Dedifferentiated amniotic fluid mesenchymal stem cell (primary cell): ENCODE results near the gene SERPINA4.
"Not testable (repeated sequence)": the region's sequence is repeated elsewhere in the genome, so short reads cannot be mapped to it uniquely, and the experiment has no call there.

Source experiments
- DNase-seq: peaks from one replicate; pipeline ENCODE4 v3.0.0-alpha.2; 2016; ENCODE audit errors: extremely low spot score

The SERPINA4 gene

GRCh38 chr14:94569381-94570001, 8.2 kb downstream of the SERPINA4 start:
- DNase-seq, result no peak

GRCh38 chr14:94570002-94570400, 8.8 kb downstream of the SERPINA4 start:
- no peak for DNase-seq

- DNase-seq, result no peak
Observed at GRCh38 chr14:94570440-94570839, 9.2 kb downstream of the SERPINA4 start.

DNA sequence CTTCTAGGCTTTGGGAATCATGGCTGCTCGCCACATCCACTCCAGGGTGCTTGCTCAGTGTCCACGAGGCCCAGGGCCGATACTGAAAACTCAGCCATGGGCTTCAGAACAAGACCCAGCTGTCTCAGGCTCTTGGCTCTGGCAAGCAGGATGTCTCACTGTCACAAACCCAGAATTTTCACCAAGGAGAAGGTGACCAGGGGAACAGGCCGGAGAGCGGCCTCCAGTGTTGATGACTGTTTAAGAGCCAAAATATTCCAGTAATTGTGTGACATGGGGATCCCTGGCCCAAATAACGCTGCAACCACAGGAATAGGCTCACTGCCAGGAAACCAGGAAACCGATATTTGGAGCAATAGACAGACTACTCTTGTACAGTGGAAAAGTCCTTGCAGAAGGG, 10.2 kb downstream of the SERPINA4 start:
- no peak for DNase-seq

- no peak for DNase-seq
Observed at GRCh38 chr14:94571950-94572349, 10.7 kb downstream of the SERPINA4 start.

DNA sequence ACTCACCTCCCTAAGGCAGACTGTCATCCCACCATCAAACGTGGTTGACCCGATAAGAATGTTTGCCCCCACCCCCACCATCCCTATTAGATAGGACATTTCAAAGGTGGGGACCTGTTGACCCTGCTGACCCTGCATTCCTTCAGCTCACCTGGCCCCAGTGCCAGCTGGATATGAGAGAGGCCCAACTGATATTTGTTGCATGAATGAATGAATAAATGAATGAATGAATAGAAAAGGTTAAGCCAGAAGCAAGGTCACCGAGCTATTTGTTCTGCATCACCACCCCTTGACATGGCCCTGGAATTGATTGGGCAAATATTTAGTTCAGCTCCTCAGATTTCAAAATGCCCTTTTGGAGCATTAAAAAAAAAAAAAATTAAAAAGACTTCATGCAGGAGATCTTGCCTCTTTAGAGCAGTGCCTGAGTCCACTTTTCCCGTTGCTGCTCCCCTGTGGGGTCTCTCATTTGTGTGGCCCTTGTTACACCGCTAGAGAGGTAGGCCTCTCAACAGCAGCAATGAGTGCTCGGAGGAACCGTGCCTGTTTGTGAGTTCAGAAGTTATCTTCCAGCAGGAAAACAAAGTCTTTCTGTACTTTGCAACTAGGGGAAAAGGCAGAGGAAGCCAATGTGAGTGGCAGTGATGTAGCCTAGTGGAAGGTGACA, 11.5 kb downstream of the SERPINA4 start:
- DNase-seq, result no peak

GRCh38 chr14:94573475-94574277, 12.4 kb downstream of the SERPINA4 start:
- DNase-seq, result no peak

DNA sequence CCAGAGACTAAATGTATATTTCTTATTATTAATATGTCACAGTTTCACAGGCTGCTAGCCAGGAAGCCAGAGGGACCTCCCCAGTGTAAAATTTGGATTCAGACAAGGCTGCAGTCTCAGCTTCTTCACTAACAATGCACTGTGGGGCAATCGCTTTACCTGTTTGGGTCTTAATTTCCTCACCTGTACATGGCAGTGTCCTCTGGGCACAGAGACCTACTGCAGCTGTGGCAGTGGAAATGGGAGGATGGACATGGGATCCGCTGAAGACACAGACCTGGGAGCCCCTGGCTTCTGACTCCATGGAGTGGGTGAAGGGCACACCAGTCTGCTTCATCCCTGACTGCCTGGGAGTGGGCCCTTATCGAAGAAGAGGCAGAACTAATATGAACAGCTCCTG, 13.1 kb downstream of the SERPINA4 start:
- no peak for DNase-seq

DNA sequence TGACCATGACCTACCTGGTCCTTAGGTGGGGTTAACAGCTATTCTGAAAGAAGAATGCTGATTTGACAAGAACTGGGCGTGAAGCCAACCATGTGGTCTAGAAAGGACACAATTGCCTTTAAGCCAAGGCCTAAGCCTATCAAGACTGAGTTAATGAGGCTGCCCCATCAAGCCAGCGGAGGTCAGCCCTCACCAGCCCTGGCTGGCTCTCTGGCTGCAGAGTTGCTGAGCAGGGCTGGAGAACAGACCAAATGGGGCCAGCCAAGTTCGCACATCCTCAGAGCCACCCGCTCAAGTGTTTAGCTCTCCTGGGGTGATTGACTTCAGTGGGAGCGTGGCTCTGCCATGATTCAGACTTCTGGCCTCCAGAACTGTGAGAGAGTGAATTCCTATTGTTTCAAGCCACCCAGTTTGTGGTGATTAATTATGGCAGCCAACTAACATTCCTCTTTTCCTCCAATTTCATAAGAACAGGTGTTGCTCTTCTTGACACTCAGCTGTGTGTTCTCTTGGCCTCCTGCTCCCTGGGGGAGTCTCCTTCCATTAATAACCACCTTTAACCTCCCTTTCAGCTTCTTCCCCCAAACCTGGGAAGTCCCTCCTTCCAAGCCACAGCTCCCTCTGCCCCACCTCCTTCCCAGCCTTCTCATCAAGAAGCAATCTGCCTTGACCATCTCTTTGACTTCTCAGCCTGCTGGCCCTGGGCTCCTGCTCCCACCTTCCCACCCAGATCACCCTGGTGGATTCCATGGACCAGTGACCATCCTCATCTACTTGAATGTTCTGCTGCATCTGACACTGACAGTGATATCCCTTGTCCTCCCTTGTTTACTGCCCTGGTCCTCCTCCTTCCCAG, 14.7 kb downstream of the SERPINA4 start:
- no peak for DNase-seq

DNA sequence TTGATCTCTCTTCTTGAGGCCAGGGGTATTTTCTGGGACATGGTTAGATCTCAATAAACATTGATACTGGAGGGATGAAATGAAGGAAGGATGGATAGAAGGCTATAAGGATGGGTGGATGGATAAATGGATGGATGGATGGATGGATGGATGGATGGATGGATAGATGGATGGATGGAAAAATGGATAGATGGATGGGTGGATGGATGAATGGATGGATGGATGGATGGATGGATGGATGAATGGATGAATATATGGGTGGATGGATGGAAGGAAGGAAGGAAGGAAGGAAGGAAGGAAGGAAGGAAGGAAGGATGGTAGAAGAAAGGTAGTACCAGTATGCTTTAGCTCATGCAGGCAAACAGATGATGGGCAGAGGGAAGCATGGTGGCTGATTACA, 16.2 kb downstream of the SERPINA4 start:
- DNase-seq, result not testable (repeated sequence)

DNA sequence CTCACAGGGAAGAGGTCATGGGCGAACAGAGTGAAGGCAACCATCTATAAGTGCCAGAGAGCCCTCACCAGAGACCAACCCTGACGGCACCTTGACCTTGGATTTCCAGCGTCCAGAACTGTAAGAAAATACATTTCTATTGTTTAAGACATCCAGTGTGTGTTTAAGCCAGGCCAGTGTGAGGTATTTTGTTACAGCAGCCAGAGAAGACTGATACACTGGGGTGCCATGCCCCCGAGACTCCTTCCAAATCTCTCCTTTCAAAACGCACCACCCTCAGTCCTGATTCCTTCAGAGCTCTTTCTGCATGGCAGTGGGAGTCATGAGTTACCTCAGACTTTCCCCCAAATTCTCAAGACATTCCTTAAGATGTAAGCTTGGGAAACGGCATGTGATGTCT, 17.5 kb downstream of the SERPINA4 start:
- no peak for DNase-seq

GRCh38 chr14:94581127-94581999, 20.1 kb downstream of the SERPINA4 start, which contains the start of gene SERPINA5:
TSS of gene SERPINA5 (plus strand) at chr14:94581426. CDS start at chr14:94587363, 5,937 bp downstream.
- DNase-seq, result no peak

DNA sequence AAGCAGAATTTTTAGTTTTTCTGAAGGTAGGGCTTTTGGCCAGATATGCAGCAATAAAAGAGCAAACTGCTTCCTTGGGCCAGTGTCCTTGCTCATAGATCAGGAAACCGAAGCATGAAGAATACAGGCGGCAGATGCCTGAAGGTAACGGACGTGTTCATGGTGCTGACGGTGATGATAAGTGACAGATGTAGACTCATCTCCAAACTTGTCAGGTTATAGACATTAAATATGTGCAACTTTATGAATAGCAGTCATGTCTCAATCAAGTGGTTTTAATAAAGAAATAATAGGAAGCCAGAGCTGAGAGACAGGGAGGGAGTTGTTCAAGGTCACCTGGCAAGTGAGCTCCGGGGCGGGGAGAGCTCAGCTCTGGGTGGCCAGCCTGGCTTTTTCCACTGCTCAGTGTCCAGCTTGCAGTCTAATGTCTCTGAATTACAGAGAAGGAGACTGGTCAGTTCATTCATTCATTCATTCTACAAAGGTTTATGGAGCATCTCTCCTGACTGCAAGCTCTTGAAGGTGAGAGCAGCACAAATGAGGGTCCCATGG, 21.0 kb downstream of the SERPINA4 start:
- no peak for DNase-seq

DNA sequence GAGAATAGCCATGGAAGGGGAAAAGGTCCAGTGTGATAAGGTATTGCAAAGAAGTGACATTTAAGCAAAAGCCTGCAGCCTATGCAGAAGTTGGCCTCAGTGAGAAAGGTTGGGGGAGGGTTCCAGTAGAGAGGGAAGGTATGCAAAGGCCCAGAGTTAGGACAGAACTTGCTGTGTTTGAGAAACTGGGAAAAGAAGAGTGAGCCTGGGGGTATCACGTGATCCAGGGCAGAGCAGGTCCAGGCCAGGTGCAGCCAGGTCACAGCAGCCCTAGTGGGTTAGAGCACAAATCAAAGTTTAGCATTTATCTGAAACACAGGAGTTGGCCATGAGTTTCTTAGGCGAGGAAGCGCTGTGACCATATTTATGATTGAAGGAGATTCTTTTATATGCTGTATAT, 21.6 kb downstream of the SERPINA4 start:
- no peak for DNase-seq

DNA sequence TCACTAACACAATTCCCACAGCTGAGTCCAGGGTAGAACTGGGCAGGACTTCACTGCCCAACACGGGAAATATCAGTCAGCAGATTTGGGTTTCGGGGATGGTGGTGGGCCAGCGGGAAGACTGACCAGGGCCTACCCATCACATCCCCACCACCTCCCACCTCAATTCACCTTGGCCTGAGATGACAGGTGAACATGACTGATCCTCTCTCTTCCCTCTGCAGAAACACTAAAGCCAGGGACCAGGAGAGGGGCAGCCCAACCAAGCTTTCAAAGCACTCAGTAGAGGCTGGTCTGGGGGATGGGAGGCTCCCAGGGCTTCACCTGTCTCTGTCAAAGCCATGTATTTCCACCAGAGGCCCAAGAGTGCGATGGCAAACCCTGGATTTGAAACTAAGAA, 22.3 kb downstream of the SERPINA4 start:
- DNase-seq, result no peak

DNA sequence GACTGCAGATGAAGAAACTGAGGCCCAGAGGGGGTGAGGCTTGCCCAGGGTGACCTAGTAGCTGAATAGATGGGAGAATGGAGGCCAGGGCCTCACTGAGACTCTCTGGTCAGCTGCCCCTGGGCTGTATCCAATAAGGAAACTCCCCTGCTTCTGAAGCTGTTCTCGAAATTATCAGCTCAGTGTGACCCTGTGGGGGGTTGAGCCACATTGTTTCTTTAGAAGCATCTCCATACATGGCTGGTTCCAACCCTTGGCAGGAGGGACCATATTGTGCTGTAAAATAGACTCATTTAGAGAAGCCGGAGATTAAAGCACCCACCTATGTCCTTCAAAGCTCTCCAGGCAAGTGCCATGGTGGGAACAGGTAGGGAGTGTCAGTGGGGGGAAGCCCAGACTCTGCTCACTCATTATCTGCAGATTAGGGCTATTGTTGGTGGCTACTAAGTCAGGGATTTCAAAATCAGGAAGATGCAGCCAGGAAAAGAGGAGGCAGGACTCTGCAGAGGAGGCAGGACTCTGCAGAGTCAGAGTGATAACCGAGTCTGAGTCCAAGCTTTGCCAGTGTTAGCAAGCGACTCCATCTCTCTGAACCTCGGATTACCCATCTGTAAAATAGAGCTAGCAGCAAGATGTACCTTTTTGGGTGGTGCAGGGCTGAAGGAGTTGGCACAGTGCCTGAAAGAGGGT, 23.5 kb downstream of the SERPINA4 start:
- DNase-seq, result no peak

- no peak for DNase-seq
Observed at GRCh38 chr14:94586635-94587034, 25.4 kb downstream of the SERPINA4 start.

- no peak for DNase-seq
Observed at GRCh38 chr14:94588311-94588710, 27.1 kb downstream of the SERPINA4 start.

DNA sequence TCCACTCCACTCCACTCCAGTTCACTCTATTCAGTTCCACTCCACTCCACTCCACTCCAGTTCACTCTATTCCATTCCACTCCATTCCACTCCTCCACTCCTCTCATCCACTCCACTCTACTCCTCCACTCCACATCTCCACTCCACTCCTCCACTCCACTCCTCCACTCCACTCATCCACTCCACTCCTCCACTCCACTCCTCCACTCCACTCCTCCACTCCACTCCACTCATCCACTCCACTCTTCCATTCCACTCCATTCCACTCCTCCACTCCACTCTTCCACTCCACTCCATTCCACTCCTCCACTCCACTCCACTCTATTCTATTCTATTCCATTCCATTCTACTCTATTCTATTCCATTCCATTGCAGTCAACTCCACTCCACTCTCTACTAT, 29.8 kb downstream of the SERPINA4 start:
- no peak for DNase-seq

GRCh38 chr14:94591871-94592270, 30.6 kb downstream of the SERPINA4 start:
- DNase-seq, result no peak
